Activated naive CD4-positive, alpha-beta T cell treated with anti-CD3 and anti-CD28 coated beads, Interleukin-2, amount 50 U/mL, for 16 hours (primary cell): ENCODE results near the gene SHISAL1.

ENCODE experiments used
- DNase-seq: peaks from one replicate; pipeline ENCODE4 v3.0.0-alpha.2; 2020

Gene SHISAL1

DNA sequence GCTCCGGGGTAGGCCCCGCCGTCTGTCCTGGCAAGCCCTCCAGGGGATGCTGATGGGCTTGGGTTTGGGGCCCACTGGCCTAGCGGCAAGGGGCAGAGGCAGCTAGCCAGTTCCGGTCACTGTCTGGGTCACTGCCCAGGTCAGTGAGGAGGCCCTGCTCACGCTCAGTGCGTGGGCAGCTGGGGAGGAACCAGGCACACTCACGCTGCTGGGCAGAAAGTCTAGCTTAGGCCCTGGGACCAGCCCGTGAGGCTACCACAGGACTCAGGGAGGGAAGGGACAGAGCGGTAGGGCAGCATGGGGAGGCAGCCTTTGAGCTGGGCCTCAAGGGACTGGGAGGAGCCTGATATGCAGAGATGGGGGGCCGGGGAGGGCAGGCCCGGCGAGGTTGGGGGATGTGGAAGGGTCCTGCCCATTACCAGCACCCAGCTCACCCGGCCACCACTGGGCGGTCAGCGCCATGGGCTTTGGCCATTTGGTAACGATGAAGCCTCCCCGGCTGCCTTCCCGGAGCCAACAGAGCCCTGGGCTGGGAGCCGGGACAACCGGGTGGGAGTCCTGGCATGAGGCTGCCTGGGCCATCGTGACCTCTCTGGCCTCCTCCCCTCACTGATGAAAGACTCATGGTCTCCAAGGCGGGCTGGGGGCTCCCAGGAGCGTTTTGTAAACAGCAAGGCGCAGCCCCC lies 14.2 kb downstream of the SHISAL1 start:
- no peak for DNase-seq

DNA sequence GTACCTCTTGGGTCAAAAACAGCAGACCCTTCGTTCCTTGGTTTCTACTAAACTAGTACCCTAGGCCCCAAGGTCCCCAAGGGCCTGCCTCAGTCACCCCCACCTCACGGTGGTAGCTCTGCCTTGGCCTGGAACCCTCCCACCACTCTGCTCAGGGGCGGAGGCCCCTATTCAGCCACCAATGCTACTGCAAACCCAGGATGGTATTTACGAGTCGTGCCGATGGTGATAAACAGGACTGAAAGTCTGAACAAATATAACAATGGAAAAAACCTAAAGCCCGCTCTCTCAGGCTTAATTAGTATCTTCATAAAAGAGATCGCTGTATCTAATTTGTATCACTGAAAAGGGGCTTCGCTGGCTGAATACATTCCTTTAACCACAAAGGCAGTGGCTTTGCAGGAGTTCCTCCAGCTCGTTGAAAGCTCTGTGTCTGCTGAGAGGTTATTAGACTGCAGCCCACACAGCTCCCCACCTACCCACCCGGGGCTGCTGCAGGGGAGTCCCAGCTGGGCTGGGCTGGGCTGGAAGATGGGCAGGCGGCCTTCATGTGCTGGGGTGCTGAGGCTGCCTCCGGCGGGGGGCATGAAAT lies 15.2 kb downstream of the SHISAL1 start:
- no peak for DNase-seq

- no peak for DNase-seq
Observed at GRCh38 chr22:44295406-44295805, 17.3 kb downstream of the SHISAL1 start.

DNA sequence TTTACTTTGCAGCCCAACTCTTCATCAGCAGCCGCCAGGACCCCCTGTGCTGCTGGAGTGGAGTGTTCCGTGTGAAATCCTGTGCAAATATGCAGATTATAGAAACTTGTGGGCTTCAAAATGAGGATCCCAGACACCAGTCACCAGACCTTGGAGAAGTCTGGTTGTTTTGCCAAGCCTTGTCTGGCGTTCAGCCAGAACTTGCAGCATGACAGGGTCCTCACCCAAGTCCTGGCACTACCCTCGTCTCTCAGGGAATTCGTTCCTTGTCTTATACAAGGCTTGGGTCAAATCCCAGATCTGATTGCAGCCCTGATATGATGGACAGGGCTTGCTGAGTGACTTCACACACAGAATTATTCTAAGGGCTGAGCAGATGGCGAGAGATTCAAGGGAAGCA lies 18.9 kb downstream of the SHISAL1 start:
- no peak for DNase-seq

DNA sequence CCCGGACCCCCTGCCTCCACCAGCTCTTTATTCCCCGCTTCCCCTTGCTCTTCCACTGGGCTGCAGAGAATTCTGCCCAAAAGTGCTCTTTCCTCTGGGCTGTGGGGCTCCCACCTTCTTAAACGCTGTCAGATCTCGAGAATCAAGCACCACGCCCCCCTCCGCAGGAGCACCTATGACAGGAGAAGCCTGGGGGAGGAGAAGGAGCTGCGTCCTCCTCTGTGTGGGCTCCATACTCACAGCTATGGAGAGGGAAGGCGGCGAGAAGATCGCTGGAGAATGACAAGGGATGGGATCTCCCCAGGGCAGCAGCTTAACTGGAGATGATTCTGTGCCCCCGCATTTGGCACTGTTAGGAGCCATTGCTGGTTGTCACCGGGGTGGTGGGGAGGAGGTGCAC lies 19.7 kb downstream of the SHISAL1 start:
- no peak for DNase-seq

DNA sequence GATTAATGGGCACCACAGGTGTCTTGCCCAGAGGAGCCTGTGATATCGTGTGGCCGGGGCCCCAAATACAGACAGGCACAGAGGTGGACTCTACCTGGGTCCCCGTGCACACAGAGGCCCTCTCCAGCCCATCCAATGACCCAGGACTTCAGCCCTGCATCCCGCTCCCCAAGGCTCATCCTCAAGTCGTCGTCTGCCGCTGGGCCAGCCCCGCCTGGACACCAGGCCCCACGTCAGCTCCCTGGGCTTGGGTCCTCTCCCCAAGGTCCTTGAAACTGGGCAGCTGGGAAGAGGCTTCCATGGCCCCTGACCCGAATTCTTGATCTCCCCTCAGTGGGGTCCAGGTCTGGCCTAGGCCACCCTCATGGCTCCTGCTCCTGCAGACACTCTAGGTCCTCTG lies 20.2 kb downstream of the SHISAL1 start:
- DNase-seq = no peak

DNA sequence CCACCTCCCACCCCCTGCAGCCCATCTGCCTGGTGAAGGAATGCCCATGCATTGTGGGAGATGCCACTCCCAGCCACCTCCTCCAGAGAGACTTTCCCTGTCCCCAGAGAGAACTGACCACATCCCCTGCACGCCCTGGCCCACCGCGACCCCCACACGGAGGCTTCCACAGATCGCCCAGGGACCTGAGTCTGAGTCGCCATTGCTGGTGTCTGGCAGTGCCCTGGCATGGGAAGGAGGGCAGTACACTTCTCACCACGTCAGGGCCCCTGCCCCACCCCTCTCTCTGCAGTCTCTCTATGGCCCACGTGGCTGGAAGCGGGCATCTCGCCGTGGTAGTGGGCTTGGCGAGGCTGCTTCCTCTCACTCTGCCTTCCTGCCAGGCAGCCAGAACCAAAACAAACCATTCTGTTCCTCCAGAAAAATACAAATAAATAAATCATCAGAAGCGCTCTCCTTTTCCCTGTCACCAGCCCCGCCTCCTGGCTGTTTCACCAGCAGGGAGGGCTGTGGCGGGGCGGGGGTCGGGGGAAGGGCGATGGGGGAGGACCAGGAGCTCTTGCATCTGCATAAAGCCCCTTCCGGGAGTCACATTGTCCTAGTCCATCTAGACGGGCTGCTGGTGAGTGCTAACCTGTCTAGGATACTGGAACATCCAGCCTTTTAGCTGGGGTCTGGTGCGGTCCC lies 20.9 kb downstream of the SHISAL1 start:
- DNase-seq = no peak

DNA sequence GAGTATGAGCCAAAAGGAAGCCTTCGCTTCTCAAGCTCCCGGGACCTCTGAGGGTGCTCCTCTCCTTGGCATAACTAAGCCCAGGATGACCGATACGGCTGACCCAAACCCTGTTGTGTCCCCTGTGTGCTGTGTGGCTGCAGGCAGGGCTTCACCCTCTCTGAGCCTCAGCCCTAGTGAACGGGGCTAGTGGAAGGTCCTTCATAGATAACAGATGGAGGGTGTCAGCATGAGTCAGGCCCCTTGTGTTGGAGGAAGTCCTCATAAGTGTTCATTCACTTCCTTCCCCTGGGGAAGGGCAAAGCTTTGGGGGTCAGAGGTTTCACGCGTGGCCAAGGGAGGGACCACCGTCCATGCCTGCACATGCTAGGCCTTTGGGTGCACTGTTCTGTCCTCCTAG lies 21.5 kb downstream of the SHISAL1 start:
- DNase-seq = no peak

GRCh38 chr22:44289414-44290171 lies 23.2 kb downstream of the SHISAL1 start:
- no peak for DNase-seq

GRCh38 chr22:44288913-44289312 lies 23.8 kb downstream of the SHISAL1 start:
- no peak for DNase-seq

DNA sequence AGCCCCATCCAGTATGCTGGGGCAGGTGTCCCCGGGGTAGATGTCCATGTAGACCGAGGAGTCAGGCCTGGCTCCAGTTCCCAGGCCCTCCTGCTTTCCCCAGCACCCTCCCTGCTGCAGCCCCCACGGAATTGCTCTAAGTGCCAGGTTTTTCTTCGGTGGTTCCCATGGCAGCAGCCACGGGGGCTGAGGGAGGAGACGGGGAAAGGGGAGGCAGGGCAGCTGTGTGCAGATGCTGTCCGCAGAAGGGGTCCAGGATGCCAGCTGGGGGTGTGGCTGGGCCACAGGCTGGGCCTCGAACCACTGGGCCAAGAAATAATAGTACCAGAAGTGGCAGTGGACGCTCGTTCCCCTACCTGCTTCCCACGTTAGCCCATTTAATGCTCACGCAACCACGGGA lies 25.0 kb downstream of the SHISAL1 start:
- no peak for DNase-seq

GRCh38 chr22:44287121-44287693 lies 25.5 kb downstream of the SHISAL1 start:
- DNase-seq = no peak

DNA sequence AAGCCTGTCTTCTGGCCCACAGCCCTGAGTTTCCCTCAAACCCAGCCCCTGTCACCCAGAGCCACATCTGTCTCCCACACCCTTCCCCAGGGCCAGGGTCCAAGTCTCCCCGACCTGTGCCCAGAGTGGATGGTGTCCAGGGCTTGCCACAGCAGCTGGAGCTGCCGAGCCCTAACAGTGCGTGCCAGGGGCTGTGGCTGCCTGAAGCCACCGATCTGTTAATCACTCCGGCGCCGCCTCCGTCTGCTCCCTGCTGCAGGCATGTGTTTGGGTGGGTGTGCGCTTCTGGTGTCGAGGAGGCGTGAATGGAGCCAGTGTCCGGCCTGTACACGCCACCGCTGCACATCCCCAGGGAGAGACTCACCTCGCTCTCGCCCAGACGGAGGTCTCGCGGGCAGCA lies 26.1 kb downstream of the SHISAL1 start:
- DNase-seq = no peak

DNA sequence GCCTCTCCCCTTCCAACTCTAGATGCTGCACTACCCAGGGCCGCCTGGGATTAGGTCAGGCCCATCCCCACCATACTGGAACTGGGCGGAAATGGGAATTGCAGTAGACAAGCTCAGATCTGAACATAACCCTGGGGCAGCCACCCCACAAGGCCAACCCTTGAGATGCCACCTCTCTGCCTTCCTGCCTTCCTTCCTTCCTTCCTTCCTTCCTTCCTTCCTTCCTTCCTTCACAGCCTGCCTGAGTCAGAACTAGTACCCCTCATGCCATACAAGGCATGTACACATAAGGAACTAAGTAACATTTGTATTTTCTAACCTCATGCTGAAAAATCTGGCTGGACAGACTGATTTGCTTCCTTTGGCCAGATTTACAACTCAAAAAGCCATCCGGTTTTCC lies 28.0 kb downstream of the SHISAL1 start:
- DNase-seq = no peak

DNA sequence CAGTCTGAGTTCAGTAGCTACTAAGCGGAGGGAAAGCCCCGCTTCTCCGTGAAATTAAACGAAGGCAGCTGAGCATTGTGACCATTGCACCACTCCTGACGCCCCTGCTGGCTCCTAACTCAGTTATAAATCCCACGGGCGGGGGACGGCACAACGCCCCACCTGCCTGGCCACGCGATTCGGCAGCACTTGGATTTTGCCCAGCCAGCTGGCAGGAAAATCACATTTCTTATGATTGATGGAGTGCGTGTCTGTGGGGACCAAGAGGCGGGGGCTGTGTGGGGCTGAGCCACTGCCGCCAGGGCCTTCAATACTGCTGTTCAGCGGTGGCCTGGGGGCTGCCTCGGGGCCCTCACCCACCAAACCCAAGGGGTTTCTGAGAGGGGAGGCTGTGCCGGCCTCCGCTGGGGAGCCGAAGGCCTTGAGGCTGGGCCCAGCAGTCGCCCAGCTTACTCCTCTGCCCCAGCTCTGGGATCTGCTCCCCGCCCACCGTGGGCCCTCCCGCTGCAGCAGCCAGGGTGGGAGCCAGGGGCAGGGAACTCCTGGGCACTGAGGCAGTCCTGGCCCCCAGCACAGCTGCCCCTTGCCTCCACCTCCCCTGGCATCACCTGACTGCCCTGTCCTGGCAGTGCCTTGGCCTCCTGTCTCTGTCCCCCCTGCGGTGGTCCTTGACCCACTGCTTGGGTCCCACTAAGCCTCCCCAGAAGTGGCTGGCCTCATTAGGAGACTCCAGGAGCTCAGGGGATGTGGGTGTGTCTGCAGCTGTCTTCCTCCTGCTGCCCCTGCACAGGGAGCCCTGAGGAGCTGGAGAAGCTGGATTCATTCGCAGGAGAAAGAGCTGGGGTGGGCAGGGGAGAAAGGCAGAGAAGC lies 30.7 kb downstream of the SHISAL1 start:
- no peak for DNase-seq

- DNase-seq = no peak
Observed at GRCh38 chr22:44280665-44281188, 32.0 kb downstream of the SHISAL1 start.

DNA sequence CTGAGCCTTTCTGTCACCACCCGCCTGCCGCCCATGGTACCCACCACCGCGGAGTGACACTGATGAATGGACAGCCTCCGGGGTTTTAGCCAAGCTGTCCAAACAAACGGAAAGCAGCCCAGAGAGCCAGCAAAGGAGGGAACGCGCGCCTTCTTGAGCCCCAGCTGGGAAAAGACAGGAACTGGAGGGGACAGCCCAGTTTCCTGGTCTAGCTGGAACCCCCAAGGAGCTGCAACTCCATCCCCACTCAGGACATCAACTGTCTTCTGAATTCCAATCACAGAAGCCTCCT lies 33.7 kb downstream of the SHISAL1 start:
- DNase-seq = no peak

DNA sequence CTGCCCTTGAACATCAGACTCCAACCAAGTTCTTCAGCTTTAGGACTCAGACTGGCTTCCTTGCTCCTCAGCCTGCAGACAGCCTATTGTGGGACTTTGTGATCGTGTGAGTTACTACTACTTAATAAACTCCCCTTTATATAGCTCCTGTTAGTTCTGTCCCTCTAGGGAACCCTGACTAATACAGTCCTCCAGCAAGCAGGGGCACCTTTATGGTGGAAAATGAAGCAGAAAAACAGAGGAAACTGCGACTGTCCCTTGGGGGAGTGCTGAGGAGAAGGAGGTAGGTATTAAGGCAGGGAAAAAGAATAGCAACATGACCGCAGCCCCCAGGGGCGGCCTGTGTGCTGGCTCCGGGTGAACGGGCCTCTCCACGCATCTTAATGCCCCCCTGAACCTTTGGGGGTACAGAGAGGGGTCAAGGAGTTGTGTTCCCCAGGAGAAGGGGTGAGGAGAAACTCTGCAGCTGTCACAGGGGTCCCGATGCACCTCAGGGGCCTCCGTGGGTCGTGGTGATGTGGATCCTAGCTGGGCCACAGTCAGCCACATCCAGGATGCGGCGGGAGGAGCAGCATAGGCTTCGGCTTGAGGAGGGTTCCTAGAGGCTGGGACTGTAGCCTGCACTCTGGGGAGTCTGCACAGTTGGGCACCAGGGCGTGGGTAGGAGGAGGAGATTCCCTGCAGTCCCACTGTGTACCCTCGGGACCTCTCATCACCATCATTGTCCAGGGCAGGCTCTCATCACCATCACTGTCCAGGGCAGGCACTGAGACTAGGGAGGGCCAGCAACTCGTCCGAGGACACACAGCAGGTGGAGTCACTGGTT lies 34.3 kb downstream of the SHISAL1 start:
- DNase-seq = no peak

DNA sequence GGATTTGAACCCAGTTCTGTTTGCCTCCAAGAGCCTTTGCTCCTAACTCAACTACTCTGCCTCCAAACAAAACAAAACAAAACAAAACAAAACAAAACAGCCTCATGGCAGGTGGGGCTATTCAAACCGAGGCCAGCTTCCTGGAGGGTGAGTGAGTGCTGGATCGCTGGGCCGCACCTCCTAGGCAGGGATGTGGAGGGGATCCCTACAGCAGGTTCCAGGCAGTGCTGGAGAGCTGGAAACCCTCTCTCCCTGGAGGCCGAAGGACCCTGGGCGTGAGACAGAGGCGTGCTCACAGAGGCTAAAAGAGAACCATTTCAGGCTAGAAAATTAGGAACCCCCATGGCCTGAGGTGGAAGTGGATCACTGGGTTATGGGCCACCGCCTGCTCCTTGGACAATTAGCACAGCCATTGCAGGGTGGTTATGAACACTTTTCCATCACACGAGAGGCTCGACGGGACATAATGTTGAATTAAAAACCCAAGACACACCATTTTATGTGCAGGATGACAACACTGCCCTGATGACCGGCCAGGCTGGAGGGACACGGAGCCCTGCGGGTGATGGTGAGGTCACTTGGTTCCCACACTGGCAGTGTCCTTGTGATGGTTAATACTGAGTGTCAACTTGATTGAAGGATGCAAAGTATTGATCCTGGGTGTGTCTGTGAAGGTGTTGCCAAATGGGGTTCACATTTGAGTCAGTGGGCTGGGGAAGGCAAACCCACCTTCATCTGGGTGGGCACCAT lies 35.2 kb downstream of the SHISAL1 start:
- no peak for DNase-seq

GRCh38 chr22:44276706-44277356 lies 35.9 kb downstream of the SHISAL1 start:
- no peak for DNase-seq
